ENCODE measurements around the gene ADAM20.
"Not testable (repeated sequence)": the region's sequence is repeated elsewhere in the genome, so short reads cannot be mapped to it uniquely, and the experiment has no call there.

ADAM20 gene

DNA sequence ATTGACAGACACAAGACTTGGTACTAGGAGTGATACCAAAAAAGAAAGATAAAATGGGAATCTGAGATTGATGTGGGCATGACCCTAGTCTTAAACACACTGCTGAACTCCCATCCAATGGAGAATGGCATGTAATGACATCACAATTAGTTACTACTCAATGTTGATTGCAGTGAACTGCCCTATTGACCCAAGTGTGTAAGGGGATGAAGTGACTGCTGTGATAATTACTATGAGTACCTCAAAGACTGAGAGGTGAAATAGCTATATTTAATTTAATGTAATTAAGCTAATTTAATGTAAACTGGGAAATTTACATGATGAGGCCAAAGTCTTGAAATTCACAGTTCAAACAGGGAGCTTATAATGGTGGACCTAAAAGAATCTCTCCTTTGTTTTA is at the start of gene ADAM20:
Gene ADAM20, minus strand, starts transcription at position 101 of the 400 bp plus-strand sequence. CDS start 10,247 bp downstream, outside the sequence.
- no peak for DNase-seq (ENCODE audit: low read depth)

DNA sequence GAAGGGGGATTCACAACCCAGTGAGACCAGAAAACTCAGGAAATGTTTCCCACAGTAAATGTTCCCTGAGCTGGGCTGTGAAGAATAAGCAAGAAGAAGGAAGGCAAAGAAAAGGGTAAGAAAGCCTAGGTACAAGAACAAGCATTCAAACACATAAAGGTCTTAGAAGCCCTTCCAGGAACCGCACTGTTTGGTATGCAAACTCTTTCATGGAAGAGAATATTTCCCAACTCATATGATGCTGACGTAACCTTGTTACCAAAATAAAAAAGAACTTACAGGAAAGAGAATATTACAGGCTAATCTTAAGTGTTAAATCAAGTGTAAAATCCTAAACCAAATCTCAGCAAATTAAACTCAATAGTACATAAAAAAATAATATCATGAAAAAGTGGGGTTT is 42.1 kb upstream of the ADAM20 start:
- DNase-seq (ENCODE audit: low read depth), result no peak

DNA sequence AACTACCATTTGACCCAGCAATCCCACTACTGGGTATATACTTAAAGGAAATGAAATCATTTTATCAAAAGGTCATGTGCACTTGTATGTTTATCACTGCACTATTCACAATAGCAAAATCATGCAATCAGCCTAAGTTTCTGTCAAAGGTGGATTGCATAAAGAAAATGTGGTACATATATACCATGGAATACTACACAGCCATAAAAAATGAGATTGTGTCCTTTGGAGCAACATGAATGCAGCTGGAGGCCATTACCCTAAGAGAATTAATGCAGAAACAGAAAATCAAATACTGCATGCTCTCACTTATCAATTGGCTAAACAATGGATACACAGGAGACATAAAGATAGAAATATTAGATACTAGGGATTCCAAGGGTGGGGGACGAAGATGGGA is 38.2 kb upstream of the ADAM20 start:
- no peak for DNase-seq (ENCODE audit: low read depth)

DNA sequence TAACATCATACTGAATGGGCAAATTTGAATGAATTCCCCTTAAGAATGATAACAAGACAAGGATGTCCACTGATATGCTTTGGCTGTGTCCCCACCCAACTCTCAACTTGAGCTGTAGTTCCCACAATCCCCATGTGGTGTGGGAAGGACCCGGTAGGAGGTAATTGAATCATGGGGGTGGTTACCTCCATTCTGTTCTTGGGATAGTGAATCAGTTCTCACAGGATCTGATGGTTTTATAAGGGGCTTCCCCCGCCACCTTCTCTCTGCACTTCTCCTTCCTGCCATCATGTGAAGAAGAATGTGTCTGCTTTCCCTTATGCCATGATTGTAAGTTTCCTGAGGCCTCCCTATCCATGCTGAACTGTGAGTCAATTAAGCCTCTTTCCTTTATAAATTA is 36.3 kb upstream of the ADAM20 start:
- DNase-seq (ENCODE audit: low read depth), result no peak

DNA sequence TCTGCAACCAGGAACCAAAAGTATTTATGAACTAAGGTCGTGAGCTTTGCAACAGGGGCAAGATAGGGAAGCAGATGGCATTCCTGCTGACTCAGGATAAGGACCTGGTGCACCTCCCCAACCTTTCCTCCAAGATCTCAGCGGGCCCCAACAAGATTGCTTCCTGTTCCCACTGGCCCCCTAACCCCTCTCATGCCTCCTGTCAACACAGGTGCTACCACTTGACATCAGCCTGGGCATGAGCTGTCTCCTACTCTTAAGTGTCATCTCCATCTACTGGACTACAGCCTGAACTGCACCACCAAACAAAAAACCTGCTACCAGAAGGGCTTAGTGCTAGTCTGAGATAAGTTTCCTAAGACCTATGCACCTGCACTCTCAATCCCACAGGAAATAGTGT is 33.0 kb upstream of the ADAM20 start:
- no peak for DNase-seq (ENCODE audit: low read depth)

DNA sequence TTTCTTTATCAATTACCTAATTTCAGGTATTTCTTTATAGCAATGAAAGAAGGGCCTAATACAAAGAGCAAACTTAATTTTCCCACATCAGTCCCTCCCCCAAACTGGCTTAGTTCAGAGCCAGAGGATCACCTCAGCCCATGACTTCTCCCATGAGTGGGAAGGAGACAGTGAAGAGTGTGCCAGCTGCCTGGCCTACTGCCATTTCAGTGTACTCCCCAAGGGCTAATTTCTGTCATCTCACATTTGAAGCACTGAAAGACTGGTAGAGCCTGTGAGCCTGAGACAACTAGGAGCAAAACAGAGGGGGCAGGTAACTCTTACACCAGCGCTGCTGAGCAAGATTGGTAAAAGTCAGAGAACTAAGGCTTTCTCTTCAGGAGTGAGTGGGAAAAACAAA is 29.1 kb upstream of the ADAM20 start:
- DNase-seq (ENCODE audit: low read depth), result no peak

DNA sequence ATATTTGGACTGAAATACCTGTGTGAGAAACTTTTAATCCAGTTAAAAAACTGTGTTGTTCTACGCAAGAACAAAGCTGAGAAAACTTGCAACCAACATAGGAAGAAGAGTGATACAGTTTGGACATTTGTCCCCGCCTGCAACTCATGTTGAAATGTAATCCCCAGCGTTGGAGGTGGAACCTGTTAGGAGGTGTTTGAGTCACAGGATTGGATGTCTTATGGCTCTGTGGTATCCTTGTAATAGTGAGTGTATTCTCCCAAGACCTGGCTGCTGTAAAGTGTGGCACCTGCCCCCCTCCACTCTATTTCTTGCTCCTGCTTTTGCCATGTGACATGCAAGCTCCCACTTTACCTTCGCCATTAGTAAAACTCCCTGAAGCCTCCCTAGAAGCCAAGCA is 28.6 kb upstream of the ADAM20 start:
- no peak for DNase-seq (ENCODE audit: low read depth)

DNA sequence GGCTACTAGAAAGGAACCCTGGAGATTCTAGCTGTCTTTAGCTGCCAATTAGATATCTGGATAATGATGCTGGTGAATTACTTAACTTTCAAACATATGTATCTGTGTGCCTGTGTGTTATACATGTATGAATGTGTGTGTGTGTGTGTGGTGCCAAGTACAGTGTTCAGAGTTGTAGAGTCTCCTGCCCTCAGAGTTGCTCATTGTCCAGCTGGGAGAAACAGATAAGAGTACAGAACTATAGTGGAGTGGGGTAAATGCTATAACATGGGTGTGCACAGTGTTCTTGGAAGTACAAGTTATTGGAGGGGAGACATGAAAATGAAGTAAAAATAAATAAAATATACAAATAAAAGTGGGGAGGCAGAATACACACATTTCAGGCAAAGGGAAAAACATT is 23.6 kb upstream of the ADAM20 start:
- DNase-seq (ENCODE audit: low read depth), result no peak

DNA sequence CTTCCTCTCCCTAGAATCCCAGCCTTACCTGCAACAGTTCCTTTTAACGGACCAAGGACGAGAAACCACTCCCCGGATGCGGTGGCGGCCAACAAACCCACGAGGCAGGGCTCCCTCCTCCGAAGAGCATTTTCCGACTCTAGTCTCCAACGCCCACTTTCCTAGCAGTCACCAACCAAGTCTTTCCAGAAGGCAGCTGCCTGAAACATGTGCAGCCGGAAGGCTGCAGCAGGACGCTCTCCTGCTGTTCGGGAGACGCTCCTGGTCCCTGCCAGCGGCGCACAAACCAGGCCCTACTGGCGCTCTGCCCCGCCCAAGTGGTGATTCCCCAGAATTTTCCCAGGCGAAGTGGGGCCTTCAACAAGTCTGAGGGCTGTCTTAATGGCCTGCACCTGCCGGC is 21.1 kb upstream of the ADAM20 start:
- DNase-seq (ENCODE audit: low read depth), result no peak

DNA sequence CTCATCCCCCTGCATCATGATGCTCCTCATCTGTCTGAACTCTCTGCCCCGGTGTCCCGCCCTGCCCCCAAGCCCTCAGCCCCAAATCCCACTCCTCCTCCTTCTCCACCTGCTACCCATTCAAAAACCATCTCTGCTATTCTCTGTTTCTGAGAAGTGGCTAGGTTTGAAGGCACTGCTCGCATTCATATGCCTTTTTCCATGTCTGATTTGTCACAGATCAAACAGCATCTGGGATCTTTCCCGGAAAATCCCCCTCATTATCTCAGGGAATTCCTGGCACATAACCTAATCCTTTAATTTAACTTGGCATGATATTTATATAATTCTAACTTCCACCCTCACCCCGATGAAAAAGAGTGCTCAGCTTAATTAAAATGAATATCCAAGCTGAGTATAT is 3.3 kb upstream of the ADAM20 start:
- DNase-seq (ENCODE audit: low read depth), result no peak

DNA sequence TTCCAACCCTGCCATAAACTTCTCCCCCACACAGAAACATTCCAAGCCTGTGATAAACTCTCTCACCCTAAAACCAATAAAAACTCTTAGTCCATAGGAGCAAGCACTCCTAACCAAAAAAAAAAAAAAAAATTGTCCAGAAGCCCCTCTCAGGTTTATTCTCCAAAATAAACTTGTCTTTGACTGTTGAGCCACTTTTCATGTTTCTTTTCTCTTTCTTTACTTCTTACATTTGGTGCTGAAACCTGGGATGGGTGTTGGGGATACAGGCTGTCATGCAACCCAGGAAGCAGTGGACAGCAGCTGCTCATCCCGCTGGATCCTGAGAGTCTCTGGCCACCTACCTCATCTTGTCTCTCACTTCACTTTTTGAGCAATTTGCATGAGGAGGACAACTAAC is 2.0 kb upstream of the ADAM20 start:
- no peak for DNase-seq (ENCODE audit: low read depth)

DNA sequence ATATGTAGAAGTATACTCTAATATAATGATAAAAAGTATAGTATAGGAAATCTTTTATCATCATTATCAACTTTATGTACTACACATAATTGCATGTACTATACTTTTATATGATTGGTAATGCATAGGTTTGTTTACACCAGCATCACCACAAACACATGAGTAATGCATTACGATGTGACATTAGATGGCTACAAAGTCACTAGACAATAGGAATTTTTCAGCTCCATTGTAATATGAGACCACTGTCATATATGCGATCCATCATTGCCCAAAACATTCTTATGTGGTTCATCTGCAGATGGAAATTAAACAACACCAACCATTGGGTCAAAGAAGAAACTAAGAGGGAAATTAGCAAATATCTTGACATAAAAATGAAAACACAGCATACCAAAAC is 4.4 kb downstream of the ADAM20 start:
- DNase-seq (ENCODE audit: low read depth), result no peak

DNA sequence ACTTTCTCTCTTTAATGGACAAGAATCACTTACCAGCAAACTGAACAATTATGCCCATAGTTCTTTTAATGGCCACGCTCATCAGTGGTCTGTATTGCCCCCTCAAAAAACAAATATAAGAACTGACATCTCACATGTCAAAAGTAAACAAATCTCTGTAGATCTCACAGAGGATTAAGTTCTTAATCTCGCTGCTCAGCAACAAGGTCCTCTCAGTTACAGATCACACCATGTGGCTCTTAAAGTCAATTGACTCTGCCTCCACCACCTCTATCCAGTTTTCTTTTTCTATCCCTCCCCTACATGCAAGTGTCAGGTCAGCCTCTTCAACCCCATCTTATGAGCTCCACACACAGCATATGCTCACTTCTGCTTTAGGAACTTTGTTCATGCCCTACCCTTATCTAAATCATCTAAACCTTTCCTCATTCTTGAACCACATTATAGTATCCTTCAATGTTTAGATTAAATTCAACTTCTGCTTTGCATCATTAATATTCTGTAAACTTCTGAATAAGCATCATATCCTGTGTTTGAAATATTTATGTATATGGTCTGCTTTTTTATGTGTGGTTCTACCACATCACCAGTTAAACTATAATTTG is 7.2 kb downstream of the ADAM20 start:
- no peak for DNase-seq (ENCODE audit: low read depth)

DNA sequence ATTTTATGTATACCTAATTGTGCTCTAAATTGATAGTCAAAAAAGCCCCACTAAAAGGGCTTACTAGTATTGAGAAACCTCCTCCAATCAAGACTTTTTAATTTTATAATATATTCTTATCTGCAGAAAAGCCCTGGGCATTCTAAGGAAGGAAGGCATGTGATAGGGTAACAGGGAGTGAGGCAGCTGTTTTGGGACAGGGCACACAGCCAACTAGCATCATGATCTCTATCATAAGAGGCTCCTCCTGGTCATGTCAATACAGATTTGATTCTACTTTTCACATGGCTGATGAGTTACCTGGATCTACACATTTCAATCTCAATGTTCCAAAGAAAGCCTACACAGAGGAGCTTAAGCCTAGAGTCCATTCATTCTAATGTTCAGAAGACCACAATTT is 9.1 kb downstream of the ADAM20 start:
- DNase-seq (ENCODE audit: low read depth), result no peak

DNA sequence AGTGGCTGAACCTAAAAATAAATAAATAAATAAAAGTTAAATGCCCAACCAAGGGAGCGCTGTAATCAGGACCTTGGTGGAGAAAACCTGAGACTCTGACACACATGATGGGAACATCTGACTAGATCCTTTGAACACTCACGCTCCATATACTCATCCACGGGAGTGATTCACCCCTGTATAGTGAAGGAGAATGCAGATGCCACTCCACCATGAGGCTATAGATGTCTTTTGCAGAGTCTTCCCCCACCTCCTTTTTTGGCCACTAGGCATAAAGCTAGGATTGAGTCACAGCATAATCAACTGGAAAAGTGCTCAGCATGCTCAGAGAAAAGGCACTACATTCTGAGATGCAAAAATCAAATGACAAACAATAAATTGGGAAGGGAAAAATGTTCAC is 19.0 kb downstream of the ADAM20 start:
- no peak for DNase-seq (ENCODE audit: low read depth)

DNA sequence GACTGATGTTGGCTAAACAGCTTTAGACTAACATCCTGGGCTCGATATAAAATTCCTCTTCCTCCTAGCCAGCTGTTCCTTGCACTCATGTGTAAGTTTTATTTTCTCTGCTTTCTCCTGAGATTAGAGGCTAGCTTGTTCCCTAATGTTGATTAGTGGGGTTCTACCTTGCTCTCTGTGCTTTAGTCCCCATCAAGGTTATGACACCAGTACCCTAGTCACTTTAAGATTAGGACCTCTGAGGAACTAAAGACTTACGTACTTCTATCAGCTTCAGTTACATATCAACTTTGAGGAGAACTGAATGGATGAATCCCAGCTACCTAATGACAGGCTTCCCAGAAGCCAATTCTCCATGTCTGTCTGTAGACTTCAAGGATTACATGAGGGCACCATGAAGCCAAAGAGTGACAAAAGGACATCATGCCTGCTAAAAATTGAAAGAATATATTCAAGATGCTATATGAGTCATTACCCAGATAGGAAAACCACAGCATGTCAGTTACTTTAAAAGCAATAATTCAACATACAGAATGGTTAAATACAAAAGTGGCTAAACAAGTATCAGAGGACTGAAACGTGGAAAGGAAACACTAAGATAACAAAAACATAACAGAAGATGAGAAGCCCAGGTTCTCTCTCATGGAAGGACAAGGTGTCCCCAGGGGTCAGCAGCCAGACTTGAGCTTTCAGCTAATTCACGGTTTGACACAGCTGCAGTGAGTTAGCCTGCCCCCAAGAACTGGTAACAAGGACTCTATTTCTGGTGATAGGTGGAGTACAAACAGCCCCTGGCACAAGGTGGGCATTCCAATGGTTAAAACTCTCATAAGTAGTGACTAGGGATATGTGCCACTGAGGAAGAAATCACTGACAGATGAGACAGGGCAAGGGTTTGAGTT is 20.4 kb downstream of the ADAM20 start:
- DNase-seq (ENCODE audit: low read depth), result no peak

DNA sequence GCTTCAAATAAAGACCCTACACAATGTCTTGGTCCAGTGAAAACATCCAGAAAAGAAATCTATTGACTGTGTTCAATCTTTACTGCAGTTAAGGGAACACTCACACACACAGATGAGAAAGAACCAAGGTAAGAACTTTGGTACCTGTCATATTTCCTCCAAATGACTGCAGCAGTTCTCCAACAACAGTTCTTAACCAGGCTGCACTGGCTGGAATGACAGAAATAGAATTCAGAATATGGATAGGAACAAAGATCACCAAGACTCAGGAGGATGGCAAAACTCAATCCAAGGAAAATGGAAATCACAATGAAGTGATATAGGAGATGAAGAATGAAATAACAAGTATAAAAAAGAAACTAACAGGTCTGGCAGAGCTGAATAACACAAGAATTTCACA is 36.6 kb downstream of the ADAM20 start:
- no peak for DNase-seq (ENCODE audit: low read depth)

DNA sequence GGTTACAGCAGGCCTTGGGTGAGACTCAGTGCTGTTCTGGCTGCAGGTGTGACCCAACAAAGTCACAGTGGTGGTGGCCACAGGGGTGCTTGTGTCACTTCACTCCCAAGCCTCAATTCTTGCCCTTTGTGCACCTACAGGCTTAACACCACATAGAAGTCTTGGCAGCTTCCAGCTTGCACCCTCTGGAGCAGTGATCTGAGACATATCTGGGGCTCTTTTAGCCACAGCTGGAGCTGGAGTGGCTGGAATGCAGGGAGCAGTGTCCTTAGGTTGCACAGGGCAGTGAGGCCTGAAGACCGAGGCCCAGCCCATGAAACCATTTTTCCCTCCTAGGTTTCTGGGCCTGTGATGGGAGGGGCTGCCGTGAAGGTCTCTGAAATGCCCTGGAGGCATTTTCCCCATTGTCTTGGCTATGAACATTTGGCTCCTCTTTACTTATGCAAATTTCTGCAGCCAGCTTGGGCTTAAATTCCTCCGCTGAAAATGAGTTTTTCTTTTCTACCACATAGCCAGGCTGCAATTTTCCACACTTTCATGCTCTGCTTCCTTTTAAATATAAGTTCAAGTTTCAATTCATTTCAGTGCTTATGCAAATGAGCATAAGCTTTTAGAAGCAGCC is 45.1 kb downstream of the ADAM20 start:
- DNase-seq (ENCODE audit: low read depth), result no peak

DNA sequence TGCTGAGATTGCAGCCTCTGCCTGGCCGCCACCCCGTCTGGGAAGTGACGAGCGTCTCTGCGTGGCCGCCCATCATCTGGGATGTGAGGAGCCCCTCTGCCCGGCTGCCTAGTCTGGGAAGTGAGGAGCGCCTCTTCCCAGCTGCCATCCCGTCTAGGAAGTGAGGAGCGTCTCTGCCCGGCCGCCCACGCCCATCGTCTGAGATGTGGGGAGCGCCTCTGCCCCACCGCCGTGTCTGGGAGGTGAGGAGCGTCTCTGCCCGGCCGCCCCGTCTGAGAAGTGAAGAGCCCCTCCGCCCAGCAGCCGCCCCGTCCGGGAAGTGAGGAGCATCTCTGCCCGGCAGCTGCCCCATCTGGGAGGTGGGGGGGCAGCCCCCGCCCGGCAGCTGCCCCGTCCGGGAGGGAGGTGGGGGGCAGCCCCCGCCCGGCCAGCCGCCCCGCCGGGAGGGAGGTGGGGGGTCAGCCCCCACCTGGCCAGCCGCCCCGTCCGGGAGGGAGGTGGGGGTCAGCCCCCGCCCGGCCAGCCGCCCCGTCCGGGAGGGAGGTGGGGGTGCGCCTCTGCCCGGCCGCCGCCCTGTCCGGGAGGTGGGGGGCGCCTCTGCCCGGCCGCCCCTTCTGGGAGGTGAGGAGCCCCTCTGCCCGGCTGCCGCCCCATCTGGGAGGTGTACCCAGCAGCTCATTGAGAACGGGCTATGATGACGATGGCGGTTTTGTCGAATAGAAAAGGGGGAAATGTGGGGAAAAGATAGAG is 57.3 kb downstream of the ADAM20 start:
- DNase-seq (ENCODE audit: low read depth), result not testable (repeated sequence)

DNA sequence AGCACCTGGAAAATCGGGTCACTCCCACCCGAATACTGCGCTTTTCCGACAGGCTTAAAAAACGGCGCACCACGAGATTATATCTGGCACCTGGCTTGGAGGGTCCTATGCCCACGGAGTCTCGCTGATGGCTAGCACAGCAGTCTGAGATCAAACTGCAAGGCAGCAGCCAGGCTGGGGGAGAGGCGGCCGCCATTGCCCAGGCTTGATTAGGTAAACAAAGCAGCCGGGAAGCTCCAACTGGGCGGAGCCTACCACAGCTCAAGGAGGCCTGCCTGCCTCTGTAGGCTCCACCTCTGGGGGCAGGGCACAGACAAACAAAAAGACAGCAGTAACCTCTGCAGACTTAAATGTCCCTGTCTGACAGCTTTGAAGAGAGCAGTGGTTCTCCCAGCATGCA is 59.3 kb downstream of the ADAM20 start:
- not testable (repeated sequence) for DNase-seq (ENCODE audit: low read depth)

DNA sequence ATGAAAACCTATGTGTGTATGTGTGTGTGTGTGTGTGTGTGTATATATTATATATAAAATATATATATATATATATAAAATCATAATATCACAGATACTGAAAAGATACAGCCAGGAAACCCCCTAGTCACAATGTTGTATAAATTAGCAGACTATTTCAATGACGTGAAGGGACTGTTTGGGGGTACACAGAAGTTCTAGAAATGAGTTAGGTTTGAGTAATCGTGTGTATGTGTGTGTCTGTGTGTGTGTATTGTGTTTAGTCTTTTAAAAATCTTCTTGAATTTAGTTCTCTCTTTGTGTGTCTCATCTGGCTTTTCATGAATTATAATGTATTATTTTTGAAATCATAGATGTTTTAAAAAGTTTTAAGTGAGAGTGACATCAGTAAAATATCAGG is 61.0 kb downstream of the ADAM20 start:
- DNase-seq (ENCODE audit: low read depth), result no peak

Measured in GM04503 (cell line).